ENCODE results near the gene MISFA. TPM values are rescaled to one million over a fixed set of nuclear protein-coding genes. Genes with fewer than 3 reads are reported as not detected.

MISFA gene
- total and polyA plus RNA-seq, 9 of the 15 experiments (the other 6 are each of a cell fraction or from before 2014, with no cell fraction given) = 1.6 to 6.3 (median 3.4) TPM

GRCh38 chr11:18588297-18589252, 11.0 kb upstream of the MISFA start, which contains the start of gene UEVLD (continued):
- TF ChIP-seq, protein P1, sequence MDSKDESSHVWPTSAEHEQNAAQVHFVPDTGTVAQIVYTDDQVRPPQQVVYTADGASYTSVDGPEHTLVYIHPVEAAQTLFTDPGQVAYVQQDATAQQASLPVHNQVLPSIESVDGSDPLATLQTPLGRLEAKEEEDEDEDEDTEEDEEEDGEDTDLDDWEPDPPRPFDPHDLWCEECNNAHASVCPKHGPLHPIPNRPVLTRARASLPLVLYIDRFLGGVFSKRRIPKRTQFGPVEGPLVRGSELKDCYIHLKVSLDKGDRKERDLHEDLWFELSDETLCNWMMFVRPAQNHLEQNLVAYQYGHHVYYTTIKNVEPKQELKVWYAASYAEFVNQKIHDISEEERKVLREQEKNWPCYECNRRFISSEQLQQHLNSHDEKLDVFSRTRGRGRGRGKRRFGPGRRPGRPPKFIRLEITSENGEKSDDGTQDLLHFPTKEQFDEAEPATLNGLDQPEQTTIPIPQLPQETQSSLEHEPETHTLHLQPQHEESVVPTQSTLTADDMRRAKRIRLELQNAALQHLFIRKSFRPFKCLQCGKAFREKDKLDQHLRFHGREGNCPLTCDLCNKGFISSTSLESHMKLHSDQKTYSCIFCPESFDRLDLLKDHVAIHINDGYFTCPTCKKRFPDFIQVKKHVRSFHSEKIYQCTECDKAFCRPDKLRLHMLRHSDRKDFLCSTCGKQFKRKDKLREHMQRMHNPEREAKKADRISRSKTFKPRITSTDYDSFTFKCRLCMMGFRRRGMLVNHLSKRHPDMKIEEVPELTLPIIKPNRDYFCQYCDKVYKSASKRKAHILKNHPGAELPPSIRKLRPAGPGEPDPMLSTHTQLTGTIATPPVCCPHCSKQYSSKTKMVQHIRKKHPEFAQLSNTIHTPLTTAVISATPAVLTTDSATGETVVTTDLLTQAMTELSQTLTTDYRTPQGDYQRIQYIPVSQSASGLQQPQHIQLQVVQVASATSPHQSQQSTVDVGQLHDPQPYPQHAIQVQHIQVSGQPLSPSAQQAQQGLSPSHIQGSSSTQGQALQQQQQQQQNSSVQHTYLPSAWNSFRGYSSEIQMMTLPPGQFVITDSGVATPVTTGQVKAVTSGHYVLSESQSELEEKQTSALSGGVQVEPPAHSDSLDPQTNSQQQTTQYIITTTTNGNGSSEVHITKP (IDR thresholded peaks at IDR 0.05; ENCODE audit: partially characterized antibody) = peak; percentile 33
- TF ChIP-seq SMC3 (conservative IDR thresholded peaks at IDR 0.05; ENCODE audit: insufficient read depth, low read depth, low read length) (no peak), MCM2 (IDR thresholded peaks at IDR 0.05; ENCODE audit: low read depth) (no peak), ZNF354B (CRISPR knock-in tag; IDR thresholded peaks at IDR 0.05) (no peak), DNMT1 (IDR thresholded peaks at IDR 0.05) (0 out of 2 replicates have a peak, but pooled peaks have one; percentile 52), PRMT5 (CRISPR knock-in tag; IDR thresholded peaks at IDR 0.05) (no peak), BCOR (IDR thresholded peaks at IDR 0.05) (no peak), CBX1 (IDR thresholded peaks at IDR 0.05; ENCODE audit: low read depth) (no peak), ZNF766 (CRISPR knock-in tag; conservative IDR thresholded peaks at IDR 0.05) (no peak), RBM14 (IDR thresholded peaks at IDR 0.05; ENCODE audit: borderline replicate concordance, insufficient read depth, low read depth, low read length) (no peak), E2F3 (CRISPR knock-in tag; IDR thresholded peaks at IDR 0.05) (no peak), XRCC4 (IDR thresholded peaks at IDR 0.05; ENCODE audit: extremely low read depth, insufficient read depth, insufficient read length) (no peak), MCM3 (IDR thresholded peaks at IDR 0.05) (no peak), RBBP5 (IDR thresholded peaks at IDR 0.05; ENCODE audit: borderline replicate concordance, insufficient read depth, low read length, poor library complexity, severe bottlenecking) (peak; percentile 98), SMARCE1 (IDR thresholded peaks at IDR 0.05) (no peak), CREB1 (IDR thresholded peaks at IDR 0.05) (no peak; the same call in 1 of the 2 replicates), CREB1 (CRISPR knock-in tag; IDR thresholded peaks at IDR 0.05) (no peak), PTBP1 (IDR thresholded peaks at IDR 0.05; ENCODE audit: low read depth, low read length) (no peak), KDM5B (IDR thresholded peaks at IDR 0.05; ENCODE audit: insufficient replicate concordance, low read depth, low read length) (peak; percentile 95)
- TF ChIP-seq, protein P2, sequence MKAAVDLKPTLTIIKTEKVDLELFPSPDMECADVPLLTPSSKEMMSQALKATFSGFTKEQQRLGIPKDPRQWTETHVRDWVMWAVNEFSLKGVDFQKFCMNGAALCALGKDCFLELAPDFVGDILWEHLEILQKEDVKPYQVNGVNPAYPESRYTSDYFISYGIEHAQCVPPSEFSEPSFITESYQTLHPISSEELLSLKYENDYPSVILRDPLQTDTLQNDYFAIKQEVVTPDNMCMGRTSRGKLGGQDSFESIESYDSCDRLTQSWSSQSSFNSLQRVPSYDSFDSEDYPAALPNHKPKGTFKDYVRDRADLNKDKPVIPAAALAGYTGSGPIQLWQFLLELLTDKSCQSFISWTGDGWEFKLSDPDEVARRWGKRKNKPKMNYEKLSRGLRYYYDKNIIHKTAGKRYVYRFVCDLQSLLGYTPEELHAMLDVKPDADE (conservative IDR thresholded peaks at IDR 0.05; ENCODE audit: control insufficient read depth, low read depth, low read length) = 0 out of 2 replicates have a peak, but pooled peaks have one; percentile 39
